Liver (tissue), 9 donors: ENCODE data around the gene FADS2. TPM values are rescaled to one million over a fixed set of nuclear protein-coding genes. Genes with fewer than 3 reads are reported as not detected.

Source experiments
- DNase-seq: peaks from one replicate; pipeline ENCODE4 v3.0.0-alpha.2; 2017; ENCODE audit warnings: low spot score
- H3K27ac ChIP-seq, 2 donors: one replicate each; pipeline ENCODE4 v1.7.0; 2013; ENCODE audit warnings: inconsistent platforms in 2 of 2, low read length in 2 of 2, control low read depth in 1 of 2, low read depth in 1 of 2, mild to moderate bottlenecking in 1 of 2
- H3K27me3 ChIP-seq, 4 donors: one replicate each; pipeline versions ENCODE4 v1.6.1 to v1.7.0; 2013; ENCODE audit warnings: low read length in 3 of 4, inconsistent platforms in 1 of 4, mild to moderate bottlenecking in 1 of 4, moderate library complexity in 1 of 4; ENCODE audit not compliant: control insufficient read depth in 4 of 4, insufficient read depth in 4 of 4
- H3K36me3 ChIP-seq, 4 donors: one replicate each; pipeline versions ENCODE4 v1.6.1 to v1.7.0; 2013; ENCODE audit warnings: low read length in 3 of 4, mild to moderate bottlenecking in 3 of 4, low read depth in 1 of 4, moderate library complexity in 1 of 4; ENCODE audit not compliant: control insufficient read depth in 4 of 4, insufficient read depth in 3 of 4
- H3K4me1 ChIP-seq, 4 donors: one replicate each; pipeline versions ENCODE4 v1.6.1 to v1.7.0; 2013; ENCODE audit warnings: low read length in 3 of 4, mild to moderate bottlenecking in 3 of 4, moderate library complexity in 1 of 4; ENCODE audit not compliant: control insufficient read depth in 4 of 4, insufficient read depth in 4 of 4
- H3K4me3 ChIP-seq, 3 donors: one replicate each; pipeline versions ENCODE4 v1.6.1 to v1.7.0; 2013; ENCODE audit warnings: low read length in 3 of 3, control low read depth in 1 of 3, low read depth in 1 of 3, mild to moderate bottlenecking in 1 of 3
- H3K9ac ChIP-seq, 2 donors: one replicate each; pipeline ENCODE4 v1.7.0; 2013; ENCODE audit warnings: low read length in 2 of 2, mild to moderate bottlenecking in 2 of 2, moderate library complexity in 2 of 2, control low read depth in 1 of 2, low read depth in 1 of 2
- H3K9me3 ChIP-seq, 4 donors: one replicate each; pipeline versions ENCODE4 v1.6.1 to v1.7.0; 2013; ENCODE audit warnings: low read length in 3 of 4; ENCODE audit not compliant: control insufficient read depth in 4 of 4
- ATF3 ChIP-seq: IDR thresholded peaks from 2 replicates; pipeline ENCODE4 v1.6.1; 2016; ENCODE audit warnings: antibody characterized with exemption
- CTCF ChIP-seq: fragments of 150-350 bp; IDR thresholded peaks from 2 replicates; pipeline ENCODE4 v1.5.1; 2017; ENCODE audit warnings: improper control_type of control experiment, low read depth, low read length; ENCODE audit not compliant: missing input control
- EGR1 ChIP-seq, 2 donors: IDR thresholded peaks; 2 replicates each; pipeline ENCODE4 v1.6.1; 2016 to 2018; ENCODE audit warnings: antibody characterized with exemption in 2 of 2, low read depth in 2 of 2
- FOXA1 ChIP-seq: IDR thresholded peaks from 2 replicates; pipeline ENCODE4 v1.6.1; 2016; ENCODE audit warnings: antibody characterized with exemption
- FOXA2 ChIP-seq: IDR thresholded peaks from 2 replicates; pipeline ENCODE4 v1.6.1; 2016; ENCODE audit warnings: antibody characterized with exemption
- GABPA ChIP-seq, 2 donors: IDR thresholded peaks in 1 of 2; conservative IDR thresholded peaks in 1 of 2; 2 replicates each; pipeline ENCODE4 v1.6.1; 2016; ENCODE audit warnings: antibody characterized with exemption in 2 of 2, mild to moderate bottlenecking in 1 of 2, moderate library complexity in 1 of 2
- HNF4A ChIP-seq, 2 donors: conservative IDR thresholded peaks; 2 replicates each; pipeline ENCODE4 v1.6.1; 2016; ENCODE audit warnings: antibody characterized with exemption in 2 of 2, mild to moderate bottlenecking in 2 of 2
- HNF4G ChIP-seq: IDR thresholded peaks from 2 replicates; pipeline ENCODE4 v1.6.1; 2016; ENCODE audit warnings: antibody characterized with exemption
- JUND ChIP-seq, 2 donors: IDR thresholded peaks; 2 replicates each; pipeline ENCODE4 v1.6.1; 2016; ENCODE audit warnings: antibody characterized with exemption in 2 of 2
- MAX ChIP-seq: IDR thresholded peaks from 2 replicates; pipeline ENCODE4 v1.6.1; 2016; ENCODE audit warnings: antibody characterized with exemption
- NR2F2 ChIP-seq: IDR thresholded peaks from 2 replicates; pipeline ENCODE4 v1.6.1; 2016; ENCODE audit warnings: antibody characterized with exemption
- RAD21 ChIP-seq, 2 donors: IDR thresholded peaks; 2 replicates each; pipeline ENCODE4 v1.6.1; 2016; ENCODE audit warnings: antibody characterized with exemption in 2 of 2, mild to moderate bottlenecking in 2 of 2
- RXRA ChIP-seq, 2 donors: IDR thresholded peaks; 2 replicates each; pipeline ENCODE4 v1.6.1; 2017 to 2018; ENCODE audit warnings: antibody characterized with exemption in 2 of 2, mild to moderate bottlenecking in 1 of 2
- SP1 ChIP-seq: IDR thresholded peaks from 2 replicates; pipeline ENCODE4 v1.6.1; 2018; ENCODE audit warnings: antibody characterized with exemption, mild to moderate bottlenecking
- YY1 ChIP-seq: IDR thresholded peaks from 2 replicates; pipeline ENCODE4 v1.6.1; 2016; ENCODE audit warnings: antibody characterized with exemption, mild to moderate bottlenecking
- ZBTB33 ChIP-seq: IDR thresholded peaks from 2 replicates; pipeline ENCODE4 v1.6.1; 2016; ENCODE audit warnings: antibody characterized with exemption
- WGBS: extraction: QIAGEN DNeasy Blood & Tissue Kit; methylation state at CpG from one replicate; pipeline ENCODE4 v1.1.7; 2013; 5-methylcytosine and 5-hydroxymethylcytosine counted together
- polyA plus RNA-seq, 2 donors: library from polyadenylated mRNA; stranded (reverse) in 1 of 2; unstranded in 1 of 2; fragments of 200-250 nt in 1 of 2; fragments of >200 nt in 1 of 2; fragmentation: Nextera tagmentation in 1 of 2; extraction: Ambion mirVana in 1 of 2; gene quantifications; one replicate each; pipeline versions ENCODE4 v1.2.1 to v1.2.3, GENCODE V29; 2013 to 2015
- total RNA-seq, 2 donors: library from RNA; depleted of rRNA; stranded (reverse); fragments of >200 nt; gene quantifications; one replicate each; pipeline ENCODE4 v1.2.3, GENCODE V29; 2014
- TF ChIP-seq, protein P1 (sequence below): IDR thresholded peaks from 2 replicates; pipeline ENCODE4 v1.6.1; 2016; ENCODE audit warnings: antibody characterized with exemption, mild to moderate bottlenecking
- donor health status: healthy.
- donor health status: healthy.
- donor health status: healthy.
- donor health status: healthy.
- donor health status: healthy.

FADS2 gene
- total and polyA plus RNA-seq, 4 donors = 2.8 to 281 (median 84.9) TPM

DNA sequence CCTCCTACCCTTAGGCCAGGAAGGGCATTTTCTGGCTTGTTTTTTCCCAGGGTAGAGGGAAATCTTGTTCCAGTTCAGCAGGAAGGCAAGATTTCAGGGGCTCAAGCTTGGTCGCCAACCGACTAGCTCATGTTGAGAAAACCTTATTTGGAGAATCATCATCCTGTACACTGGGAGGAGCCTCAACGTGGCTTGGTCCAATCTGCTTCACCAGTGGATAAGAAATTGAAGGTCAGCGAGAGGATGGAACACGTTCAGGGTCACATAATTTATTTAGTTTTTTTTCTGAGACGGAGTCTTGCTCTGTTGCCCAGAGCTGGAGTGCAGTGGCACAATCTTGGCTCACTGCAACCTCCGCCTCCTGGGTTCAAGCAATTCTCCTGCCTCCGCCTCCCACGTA is 20.5 kb downstream of the FADS2 start:
- no peak for TF ChIP-seq RXRA (IDR thresholded peaks at IDR 0.05)
- TF ChIP-seq JUND (IDR thresholded peaks at IDR 0.05) = no peak
- H3K4me3 ChIP-seq = no peak overlapping the region
- DNase-seq = no peak
- peaks cover 0 to 14% (median 1%) of the 10 kb centered on the region in 4 donors for H3K4me1 ChIP-seq
- no peaks in the 10 kb centered on the region for H3K9me3 ChIP-seq
- H3K9ac ChIP-seq = no peak overlapping the region
- WGBS = 94% methylated on average over 9 of the region's 9 CpGs
- peaks cover 4 to 30% (median 17%) of the 10 kb centered on the region in 4 donors for H3K36me3 ChIP-seq
- H3K27me3 ChIP-seq = no peaks in the 10 kb centered on the region
- H3K27ac ChIP-seq = no peak overlapping the region

DNA sequence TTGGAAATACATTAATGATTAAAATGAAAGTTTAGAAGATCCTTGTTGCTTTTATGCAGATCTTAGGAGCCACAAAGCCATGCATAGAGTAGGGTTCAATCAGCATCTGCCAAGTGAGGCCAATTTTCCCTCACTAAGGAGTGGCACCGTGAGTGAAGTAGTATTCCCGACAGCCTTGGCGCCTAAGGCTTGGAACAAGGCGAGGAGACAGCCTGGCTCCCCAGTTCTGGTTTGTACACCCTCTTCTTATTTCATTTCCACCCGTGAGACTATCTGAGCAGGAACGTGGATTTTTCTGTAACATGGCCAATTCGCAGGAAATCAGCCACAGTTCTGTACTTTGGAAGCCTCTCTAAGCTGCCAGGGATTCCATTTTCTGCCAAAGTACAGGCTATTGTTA is 22.6 kb downstream of the FADS2 start:
- Histone ChIP-seq H3K9me3 (no peaks in the 10 kb centered on the region), H3K9ac (no peak overlapping the region), H3K4me3 (no peak overlapping the region), H3K27ac (no peak overlapping the region), H3K36me3 (peaks cover 4 to 33% (median 22%) of the 10 kb centered on the region in 4 donors), H3K27me3 (no peaks in the 10 kb centered on the region), H3K4me1 (peaks cover 0 to 8% (median under 1%) of the 10 kb centered on the region in 4 donors)
- TF ChIP-seq HNF4A (conservative IDR thresholded peaks at IDR 0.05) = no peak
- TF ChIP-seq MAX = no peak
- no peak for TF ChIP-seq YY1
- no peak for TF ChIP-seq EGR1 (IDR thresholded peaks at IDR 0.05; ENCODE audit: low read depth in 2 of 2)
- TF ChIP-seq RXRA (IDR thresholded peaks at IDR 0.05) = no peak
- WGBS = 76% methylated on average over 7 of the region's 7 CpGs
- DNase-seq = no peak

DNA sequence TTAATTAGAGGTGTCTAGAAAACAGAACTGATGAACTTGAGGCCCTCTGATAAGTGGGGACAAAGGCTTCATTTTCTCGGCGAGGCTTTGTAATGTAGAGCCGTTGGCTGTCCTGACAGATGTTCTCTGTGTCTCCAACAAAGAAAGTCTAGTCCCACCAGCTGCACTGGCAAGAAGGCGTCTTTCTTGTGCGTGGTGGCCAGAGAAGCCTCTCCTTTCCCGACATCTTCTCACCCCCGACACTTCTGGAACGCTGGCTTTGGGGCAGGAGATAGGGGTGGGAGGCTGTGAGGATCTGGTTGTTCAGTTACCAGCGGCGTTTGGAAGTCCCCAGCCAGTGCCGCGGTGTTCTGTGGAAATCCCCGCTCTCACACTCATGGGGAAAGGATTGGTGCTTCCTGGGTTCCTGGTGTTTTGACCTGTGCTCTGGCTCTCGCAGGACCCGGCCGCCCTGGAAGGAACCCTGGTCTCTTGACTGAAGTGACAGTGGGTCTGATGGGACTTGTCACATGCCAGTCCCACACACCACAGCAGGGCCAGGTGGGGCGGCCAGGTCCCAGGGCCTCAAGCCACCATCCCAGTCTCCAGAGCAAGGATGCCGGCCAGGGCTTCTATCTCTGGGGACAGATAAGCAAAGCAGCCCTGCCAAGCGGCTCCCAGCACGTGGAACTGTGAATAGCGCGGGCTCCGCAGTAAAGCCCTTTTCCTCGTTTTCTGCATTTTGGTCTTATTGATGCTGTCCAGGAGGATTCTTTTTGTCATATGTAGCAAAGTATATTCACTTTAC is 23.2 kb downstream of the FADS2 start:
- Histone ChIP-seq H3K4me1 (peaks cover 0 to 3% (median 0%) of the 10 kb centered on the region in 4 donors), H3K9me3 (no peaks in the 10 kb centered on the region), H3K27me3 (no peaks in the 10 kb centered on the region), H3K4me3 (no peak overlapping the region), H3K36me3 (peaks cover 4 to 33% (median 22%) of the 10 kb centered on the region in 4 donors), H3K9ac (no peak overlapping the region), H3K27ac (no peak overlapping the region)
- no peak for TF ChIP-seq HNF4G
- TF ChIP-seq NR2F2 = no peak
- TF ChIP-seq ATF3 = no peak
- TF ChIP-seq, protein P1, sequence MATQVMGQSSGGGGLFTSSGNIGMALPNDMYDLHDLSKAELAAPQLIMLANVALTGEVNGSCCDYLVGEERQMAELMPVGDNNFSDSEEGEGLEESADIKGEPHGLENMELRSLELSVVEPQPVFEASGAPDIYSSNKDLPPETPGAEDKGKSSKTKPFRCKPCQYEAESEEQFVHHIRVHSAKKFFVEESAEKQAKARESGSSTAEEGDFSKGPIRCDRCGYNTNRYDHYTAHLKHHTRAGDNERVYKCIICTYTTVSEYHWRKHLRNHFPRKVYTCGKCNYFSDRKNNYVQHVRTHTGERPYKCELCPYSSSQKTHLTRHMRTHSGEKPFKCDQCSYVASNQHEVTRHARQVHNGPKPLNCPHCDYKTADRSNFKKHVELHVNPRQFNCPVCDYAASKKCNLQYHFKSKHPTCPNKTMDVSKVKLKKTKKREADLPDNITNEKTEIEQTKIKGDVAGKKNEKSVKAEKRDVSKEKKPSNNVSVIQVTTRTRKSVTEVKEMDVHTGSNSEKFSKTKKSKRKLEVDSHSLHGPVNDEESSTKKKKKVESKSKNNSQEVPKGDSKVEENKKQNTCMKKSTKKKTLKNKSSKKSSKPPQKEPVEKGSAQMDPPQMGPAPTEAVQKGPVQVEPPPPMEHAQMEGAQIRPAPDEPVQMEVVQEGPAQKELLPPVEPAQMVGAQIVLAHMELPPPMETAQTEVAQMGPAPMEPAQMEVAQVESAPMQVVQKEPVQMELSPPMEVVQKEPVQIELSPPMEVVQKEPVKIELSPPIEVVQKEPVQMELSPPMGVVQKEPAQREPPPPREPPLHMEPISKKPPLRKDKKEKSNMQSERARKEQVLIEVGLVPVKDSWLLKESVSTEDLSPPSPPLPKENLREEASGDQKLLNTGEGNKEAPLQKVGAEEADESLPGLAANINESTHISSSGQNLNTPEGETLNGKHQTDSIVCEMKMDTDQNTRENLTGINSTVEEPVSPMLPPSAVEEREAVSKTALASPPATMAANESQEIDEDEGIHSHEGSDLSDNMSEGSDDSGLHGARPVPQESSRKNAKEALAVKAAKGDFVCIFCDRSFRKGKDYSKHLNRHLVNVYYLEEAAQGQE = no peak
- TF ChIP-seq FOXA1 = no peak
- no peak for TF ChIP-seq GABPA (IDR thresholded peaks at IDR 0.05 in 1 of 2, conservative IDR thresholded peaks at IDR 0.05 in 1 of 2)
- TF ChIP-seq YY1 = no peak
- no peak for TF ChIP-seq RXRA (IDR thresholded peaks at IDR 0.05)
- no peak for TF ChIP-seq CTCF
- TF ChIP-seq MAX = no peak
- no peak for TF ChIP-seq SP1
- TF ChIP-seq EGR1 (IDR thresholded peaks at IDR 0.05; ENCODE audit: low read depth in 2 of 2) = no peak
- TF ChIP-seq RAD21 (IDR thresholded peaks at IDR 0.05) = no peak
- TF ChIP-seq ZBTB33 = no peak
- no peak for TF ChIP-seq FOXA2
- no peak for TF ChIP-seq HNF4A (conservative IDR thresholded peaks at IDR 0.05)
- DNase-seq = no peak
- 89% methylated on average over 24 of the region's 24 CpGs for WGBS
